HUES48 (cell line): Measurements from ENCODE around the gene OSGIN1.
A peak's percentile ranks its signal among the peaks of the same experiment; 100 is the strongest.

Experiments
- H3K27ac ChIP-seq: one replicate; pipeline ENCODE4 v1.7.0; 2013; ENCODE audit warnings: low read depth, low read length, inconsistent platforms
- H3K27me3 ChIP-seq: 2 replicates; pipeline ENCODE4 v1.6.1; 2013; ENCODE audit warnings: mild to moderate bottlenecking, low read length; ENCODE audit not compliant: control insufficient read depth, insufficient read depth
- H3K36me3 ChIP-seq: 2 replicates; pipeline ENCODE4 v1.6.1; 2013; ENCODE audit warnings: low read length; ENCODE audit not compliant: control insufficient read depth, insufficient read depth
- H3K4me1 ChIP-seq: 2 replicates; pipeline ENCODE4 v1.6.1; 2013; ENCODE audit warnings: mild to moderate bottlenecking, low read length; ENCODE audit not compliant: control insufficient read depth, insufficient read depth
- H3K4me3 ChIP-seq: 2 replicates; pipeline ENCODE4 v1.5.1; 2013; ENCODE audit warnings: mild to moderate bottlenecking, low read depth, low read length
- H3K9ac ChIP-seq: 2 replicates; pipeline ENCODE4 v1.6.1; 2013; ENCODE audit warnings: mild to moderate bottlenecking, low read depth, low read length, moderate library complexity
- H3K9me3 ChIP-seq: 2 replicates; pipeline ENCODE4 v1.6.1; 2013; ENCODE audit warnings: low read length; ENCODE audit not compliant: control insufficient read depth, insufficient read depth

Gene OSGIN1

GRCh38 chr16:84014570-84015327, 61.7 kb downstream of the OSGIN1 start:
- Histone ChIP-seq H3K36me3 (no peaks in the 10 kb centered on the region), H3K27ac (no peak overlapping the region), H3K9ac (no peak overlapping the region), H3K4me3 (peak overlapping the region; percentile 8; the same call in 1 of the 2 replicates), H3K4me1 (0 out of 2 replicates have a peak, but pooled peaks cover 3% of the 10 kb centered on the region), H3K27me3 (no peaks in the 10 kb centered on the region), H3K9me3 (no peaks in the 10 kb centered on the region)

GRCh38 chr16:84015399-84015798, 62.4 kb downstream of the OSGIN1 start:
- H3K9ac ChIP-seq, result no peak overlapping the region
- H3K27ac ChIP-seq, result no peak overlapping the region
- H3K36me3 ChIP-seq, result no peaks in the 10 kb centered on the region
- H3K27me3 ChIP-seq, result no peaks in the 10 kb centered on the region
- 0 out of 2 replicates have a peak, but pooled peaks cover 3% of the 10 kb centered on the region for H3K4me1 ChIP-seq
- no peak overlapping the region for H3K4me3 ChIP-seq
- no peaks in the 10 kb centered on the region for H3K9me3 ChIP-seq
